CD4-positive, alpha-beta T cell treated with Interleukin-21 for 1 hour (primary cell): ENCODE measurements around the gene DNPH1.

Experiments used
- DNase-seq: peaks from one replicate; pipeline ENCODE4 v3.0.0-alpha.2; 2020

The DNPH1 gene

GRCh38 chr6:43228951-43229802 is at the start of gene DNPH1:
Gene DNPH1, minus strand, starts transcription at chr6:43229481. Its CDS starts 25 bp downstream, at chr6:43229456.
- DNase-seq = peak; percentile 83

- no peak for DNase-seq
Measured at GRCh38 chr6:43278524-43279078, 49.3 kb upstream of the DNPH1 start.

GRCh38 chr6:43277643-43278523 is 48.6 kb upstream of the DNPH1 start:
- no peak for DNase-seq

- DNase-seq = no peak
Measured at GRCh38 chr6:43277306-43277642, 48.0 kb upstream of the DNPH1 start.

- no peak for DNase-seq
Measured at GRCh38 chr6:43276577-43277305, 47.5 kb upstream of the DNPH1 start.

- DNase-seq = peak; percentile 52
Measured at GRCh38 chr6:43275801-43276576, 46.7 kb upstream of the DNPH1 start.

GRCh38 chr6:43274916-43275597 is 45.8 kb upstream of the DNPH1 start:
- DNase-seq = peak; percentile 26

GRCh38 chr6:43274127-43274915 is 45.0 kb upstream of the DNPH1 start:
- no peak for DNase-seq

GRCh38 chr6:43273707-43274106 is 44.4 kb upstream of the DNPH1 start:
- no peak for DNase-seq

GRCh38 chr6:43271944-43272343 is 42.7 kb upstream of the DNPH1 start:
- no peak for DNase-seq

GRCh38 chr6:43271103-43271815 is 42.0 kb upstream of the DNPH1 start:
- DNase-seq = no peak

- peak; percentile 42 for DNase-seq
Measured at GRCh38 chr6:43269273-43270007, 40.2 kb upstream of the DNPH1 start.

GRCh38 chr6:43268782-43269272 is 39.5 kb upstream of the DNPH1 start:
- DNase-seq = no peak

GRCh38 chr6:43268355-43268700 is 39.0 kb upstream of the DNPH1 start:
- DNase-seq = no peak

GRCh38 chr6:43267619-43268354 is 38.5 kb upstream of the DNPH1 start:
- no peak for DNase-seq

GRCh38 chr6:43265564-43265963 is 36.3 kb upstream of the DNPH1 start:
- no peak for DNase-seq

- DNase-seq = no peak
Measured at GRCh38 chr6:43264599-43265145, 35.4 kb upstream of the DNPH1 start.
